H1 (cell line): ENCODE measurements around the gene ORMDL3. TPM values are rescaled to one million over a fixed set of nuclear protein-coding genes. Genes with fewer than 3 reads are reported as not detected.

Experiments
- CTCF ChIA-PET: fragments of 300-600 bp; sonication (Branson Sonifier 250); formaldehyde crosslinking; loops from one replicate; lab custom pipeline; 2021; ENCODE audit not compliant: partially characterized antibody; lab: Charles Lee
- POLR2A ChIA-PET: fragments of 300-600 bp; sonication (Branson Sonifier 250); formaldehyde crosslinking; loops from one replicate; lab custom pipeline; 2021; ENCODE audit warnings: inconsistent platforms; ENCODE audit not compliant: partially characterized antibody; lab: Charles Lee
- DNase-seq, 2 experiments: peaks; one replicate each; pipeline versions ENCODE4 v3.0.0 to v3.0.0-alpha.2; 2010 to 2022; ENCODE audit warnings: low spot score in 2 of 2, low read depth in 1 of 2, mixed read lengths in 1 of 2
- FAIRE-seq: peaks from 2 replicates; lab custom pipeline; 2011; peaks lifted over from hg19 to GRCh38; lab: Jason Lieb, UNC
- H2AFZ ChIP-seq: 2 replicates; pipeline ENCODE4 v1.8.1; 2012; ENCODE audit warnings: low read length, inconsistent platforms
- H2AK5ac ChIP-seq: 2 replicates; pipeline ENCODE4 v1.6.1; 2013; ENCODE audit warnings: low read depth, low read length
- H2BK120ac ChIP-seq: replicated peaks from 2 replicates; pipeline ENCODE3; 2013; ENCODE audit warnings: low read depth, low read length, inconsistent platforms
- H2BK12ac ChIP-seq: 2 replicates; pipeline ENCODE4 v1.6.1; 2013; ENCODE audit warnings: low read depth, low read length
- H2BK15ac ChIP-seq: 2 replicates; pipeline ENCODE4 v1.6.1; 2013; ENCODE audit warnings: low read length
- H2BK20ac ChIP-seq: 2 replicates; pipeline ENCODE4 v1.6.1; 2013; ENCODE audit warnings: low read length
- H2BK5ac ChIP-seq: 2 replicates; pipeline ENCODE4 v1.6.1; 2013; ENCODE audit warnings: low read depth, low read length
- H3K14ac ChIP-seq: 2 replicates; pipeline ENCODE4 v1.6.1; 2013; ENCODE audit warnings: inconsistent platforms; ENCODE audit not compliant: insufficient read length
- H3K18ac ChIP-seq: 2 replicates; pipeline ENCODE4 v1.6.1; 2013; ENCODE audit warnings: low read length; ENCODE audit errors: extremely low read depth
- H3K23ac ChIP-seq: 2 replicates; pipeline ENCODE4 v1.6.1; 2013; ENCODE audit warnings: inconsistent platforms; ENCODE audit not compliant: insufficient read length
- H3K23me2 ChIP-seq: 2 replicates; pipeline ENCODE4 v1.6.1; 2013; ENCODE audit warnings: low read depth, low read length
- H3K27ac ChIP-seq: 2 replicates; pipeline ENCODE4 v1.6.1; 2011; ENCODE audit warnings: low read depth, low read length, inconsistent platforms
- H3K27me3 ChIP-seq, 4 experiments: replicated peaks in 1 of 4; 1 replicate in 1 of 4; 2 replicates in 3 of 4; pipeline versions ENCODE4 v1.6.1 to v1.8.1; 2011 to 2013; ENCODE audit warnings: low read length in 3 of 4, mild to moderate bottlenecking in 3 of 4, inconsistent platforms in 2 of 4, mixed read lengths in 2 of 4, moderate library complexity in 1 of 4; ENCODE audit not compliant: control insufficient read depth in 3 of 4, insufficient read depth in 3 of 4; ENCODE audit errors: extremely low read depth in 1 of 4
- H3K36me3 ChIP-seq, 4 experiments: 2 replicates each; pipeline versions ENCODE4 v1.6.1 to v1.8.1; 2011 to 2013; ENCODE audit warnings: mild to moderate bottlenecking in 4 of 4, low read length in 3 of 4, moderate library complexity in 2 of 4, control low read depth in 1 of 4, inconsistent platforms in 1 of 4; ENCODE audit not compliant: insufficient read depth in 4 of 4, control insufficient read depth in 2 of 4
- H3K4ac ChIP-seq: replicated peaks from 2 replicates; pipeline ENCODE3; 2013; ENCODE audit warnings: low read length, low read depth, mixed read lengths, inconsistent platforms; ENCODE audit not compliant: insufficient read length
- H3K4me1 ChIP-seq, 4 experiments: replicated peaks in 1 of 4; 1 replicate in 1 of 4; 2 replicates in 3 of 4; pipeline versions ENCODE4 v1.6.1 to v1.8.1; 2011 to 2013; ENCODE audit warnings: low read length in 3 of 4, inconsistent platforms in 2 of 4, mixed read lengths in 1 of 4; ENCODE audit not compliant: insufficient read depth in 4 of 4, control insufficient read depth in 3 of 4
- H3K4me2 ChIP-seq, 2 experiments: 2 replicates each; pipeline versions ENCODE4 v1.6.1 to v1.8.1; 2011 to 2013; ENCODE audit warnings: low read depth in 2 of 2, low read length in 2 of 2, control low read depth in 1 of 2, inconsistent platforms in 1 of 2, mild to moderate bottlenecking in 1 of 2; ENCODE audit not compliant: insufficient read depth in 1 of 2
- H3K4me3 ChIP-seq, 4 experiments: fragments of 200-600, 300-600 bp in 1 of 4; sonication (generic), shearing (Covaris generic), sonication (Bioruptor Twin) in 1 of 4; 2 replicates each; pipeline versions ENCODE4 v1.5.1 to v1.8.1; 2011 to 2016; ENCODE audit warnings: low read length in 4 of 4, low read depth in 3 of 4, control low read depth in 2 of 4, inconsistent platforms in 2 of 4, mild to moderate bottlenecking in 2 of 4, mixed read lengths in 1 of 4, moderate library complexity in 1 of 4; ENCODE audit not compliant: insufficient read depth in 2 of 4; ENCODE audit errors: extremely low read depth in 1 of 4
- H3K56ac ChIP-seq: replicated peaks from 2 replicates; pipeline ENCODE3; 2013; ENCODE audit warnings: low read depth, mild to moderate bottlenecking, mixed read lengths, low read length, inconsistent platforms; ENCODE audit not compliant: insufficient read length
- H3K79me1 ChIP-seq: 2 replicates; pipeline ENCODE4 v1.6.1; 2013; ENCODE audit warnings: low read depth, low read length, control low read depth
- H3K79me2 ChIP-seq, 2 experiments: 2 replicates each; pipeline versions ENCODE4 v1.6.1 to v1.8.1; 2012 to 2013; ENCODE audit warnings: low read length in 2 of 2, mild to moderate bottlenecking in 2 of 2, inconsistent platforms in 1 of 2; ENCODE audit not compliant: insufficient read depth in 2 of 2, control insufficient read depth in 1 of 2
- H3K9ac ChIP-seq, 4 experiments: replicated peaks in 1 of 4; 1 replicate in 1 of 4; 2 replicates in 3 of 4; pipeline versions ENCODE4 v1.6.1 to v1.8.1; 2011 to 2013; ENCODE audit warnings: low read depth in 3 of 4, low read length in 3 of 4, control low read depth in 2 of 4, mild to moderate bottlenecking in 2 of 4, moderate library complexity in 2 of 4, inconsistent platforms in 1 of 4; ENCODE audit errors: extremely low read depth in 1 of 4
- H3K9me3 ChIP-seq, 2 experiments: 2 replicates each; pipeline versions ENCODE4 v1.6.1 to v1.8.1; 2012 to 2013; ENCODE audit warnings: mild to moderate bottlenecking in 2 of 2, moderate library complexity in 2 of 2, control low read depth in 1 of 2, inconsistent platforms in 1 of 2, low read depth in 1 of 2, low read length in 1 of 2, mixed read lengths in 1 of 2; ENCODE audit not compliant: insufficient read depth in 2 of 2
- H4K20me1 ChIP-seq, 2 experiments: replicated peaks in 1 of 2; 2 replicates each; pipeline versions ENCODE3 to v1.8.1; 2011 to 2013; ENCODE audit warnings: inconsistent platforms in 2 of 2, low read length in 2 of 2, mild to moderate bottlenecking in 1 of 2; ENCODE audit not compliant: insufficient read depth in 2 of 2, control insufficient read depth in 1 of 2
- H4K5ac ChIP-seq: 2 replicates; pipeline ENCODE4 v1.6.1; 2013; ENCODE audit warnings: low read length, low read depth, mixed read lengths, inconsistent platforms; ENCODE audit not compliant: insufficient read length
- H4K8ac ChIP-seq: 2 replicates; pipeline ENCODE4 v1.8.0; 2013; ENCODE audit warnings: mild to moderate bottlenecking, moderate library complexity, low read length, inconsistent platforms; ENCODE audit not compliant: insufficient read depth; ENCODE audit errors: extremely low read depth
- H4K91ac ChIP-seq: replicated peaks from 2 replicates; pipeline ENCODE3; 2013; ENCODE audit warnings: low read length, mixed read lengths, inconsistent platforms; ENCODE audit not compliant: insufficient read length
- ATF2 ChIP-seq: IDR thresholded peaks from 2 replicates; pipeline ENCODE4 v1.6.1; 2012; ENCODE audit warnings: low read length, inconsistent platforms
- EGR1 ChIP-seq: IDR thresholded peaks from 2 replicates; pipeline ENCODE4 v1.6.1; 2011; ENCODE audit warnings: low read depth, low read length, borderline replicate concordance
- GTF2F1 ChIP-seq: IDR thresholded peaks from 2 replicates; pipeline ENCODE4 v1.6.1; 2012; ENCODE audit warnings: low read depth, low read length, improper control_type of control experiment, borderline replicate concordance
- KDM4A ChIP-seq: IDR thresholded peaks from one replicate; pipeline ENCODE4 v1.7.1; 2012; ENCODE audit warnings: low read depth, mild to moderate bottlenecking, moderate library complexity, low read length, inconsistent platforms; ENCODE audit not compliant: severe bottlenecking
- PHF8 ChIP-seq: fragments of 200-600 bp; sonication (generic); conservative IDR thresholded peaks from 2 replicates; pipeline ENCODE4 v1.7.1; 2012; ENCODE audit warnings: low read depth, mild to moderate bottlenecking, inconsistent platforms, low read length, moderate library complexity
- POLR2AphosphoS5 ChIP-seq: IDR thresholded peaks from 2 replicates; pipeline ENCODE4 v1.6.1; 2011; ENCODE audit warnings: low read depth, low read length
- RNF2 ChIP-seq: fragments of 200-900, 300-1000 bp; sonication (generic); IDR thresholded peaks from 2 replicates; pipeline ENCODE4 v1.7.1; 2016; ENCODE audit warnings: borderline replicate concordance, low read depth, mild to moderate bottlenecking, antibody characterized with exemption, low read length; ENCODE audit not compliant: poor library complexity, severe bottlenecking; ENCODE audit errors: missing control alignments
- SIX5 ChIP-seq: IDR thresholded peaks from 2 replicates; pipeline ENCODE4 v1.6.1; 2011; ENCODE audit warnings: mild to moderate bottlenecking, low read depth, low read length
- SRF ChIP-seq: IDR thresholded peaks from 2 replicates; pipeline ENCODE4 v1.6.1; 2011; ENCODE audit warnings: mild to moderate bottlenecking, low read depth, low read length, moderate library complexity
- WGBS, 2 experiments: shearing (Covaris generic) in 1 of 2; methylation state at CpG; one replicate each; pipeline versions ENCODE4 v1.1.6 to v1.1.7; 2013 to 2015; ENCODE audit warnings: low lambda C conversion rate in 2 of 2, mixed read lengths in 2 of 2, inconsistent platforms in 1 of 2, low coverage in 1 of 2, missing lambda C conversion rate in 1 of 2; ENCODE audit not compliant: insufficient replicate concordance in 2 of 2, insufficient coverage in 1 of 2, insufficient read length in 1 of 2; ENCODE audit errors: extremely low coverage in 1 of 2, missing lambda C conversion rate in 1 of 2; 5-methylcytosine and 5-hydroxymethylcytosine counted together
- polyA plus RNA-seq, 7 experiments: library from polyadenylated mRNA; depleted of rRNA in 3 of 7; stranded (reverse) in 5 of 7; unstranded in 2 of 7; fragments of >200 nt in 5 of 7; fragments of 200-250 nt in 2 of 7; gene quantifications; 1 replicate in 5 of 7; 2 replicates in 1 of 7; 4 replicates in 1 of 7; pipeline versions ENCODE4 v1.2.1 to v1.2.3, GENCODE V29; 2011 to 2013; ENCODE audit warnings: missing spikeins in 2 of 7, mixed read lengths in 2 of 7
- total RNA-seq: library from RNA; stranded (reverse); fragmentation: NEBNext Ultra II Directional; extraction: Animal tissue kit (Norgen Biotek cat#: 25700); gene quantifications from 2 replicates; pipeline ENCODE4 v1.2.1, GENCODE V29; 2021

Gene ORMDL3
- total and polyA plus RNA-seq, 2 of the 8 experiments (the other 6 are each of a cell fraction or from before 2014, with no cell fraction given) = 50.4 to 108 TPM

GRCh38 chr17:39949028-39949427, 21.6 kb upstream of the ORMDL3 start:
- no peaks in the 10 kb centered on the region for H3K79me1 ChIP-seq
- no peak overlapping the region for H2AK5ac ChIP-seq
- no peak overlapping the region for H3K4me2 ChIP-seq
- no peak overlapping the region for H2BK15ac ChIP-seq
- DNase-seq (no peak), FAIRE-seq (no peak)
- no peak overlapping the region for H3K56ac ChIP-seq
- no peak overlapping the region for H3K4ac ChIP-seq
- H3K9me3 ChIP-seq = no peaks in the 10 kb centered on the region
- no peak overlapping the region for H4K5ac ChIP-seq
- H3K27me3 ChIP-seq = peaks cover 0 to 5% (median 2%) of the 10 kb centered on the region in 4 experiments; a peak in 3 of 7 replicates
- no peak overlapping the region for H2BK12ac ChIP-seq
- no peak overlapping the region for H2BK120ac ChIP-seq
- peaks cover 2% of the 10 kb centered on the region; the same call in 1 of the 2 replicates for H3K23me2 ChIP-seq
- ChIA-PET POLR2A (no interaction called here), CTCF (interaction anchor here (0.6 to 1.7 kb wide), 2 partner anchors 9 to 324 kb away, joined by 5 read pairs; no protein-coding TSS in a partner anchor)
- peaks cover 0 to 16% (median 9%) of the 10 kb centered on the region in 4 experiments; a peak in 6 of 7 replicates for H3K4me1 ChIP-seq
- H3K18ac ChIP-seq = no peak overlapping the region
- 80% methylated on average over 2 of the region's 2 CpGs; no CpG with 5 or more reads in 1 of the 2 experiments for WGBS, 2 experiments
- no peak overlapping the region for H3K9ac ChIP-seq
- H3K4me3 ChIP-seq = no peak overlapping the region
- no peaks in the 10 kb centered on the region for H3K79me2 ChIP-seq
- no peak overlapping the region for H3K23ac ChIP-seq
- H4K20me1 ChIP-seq = no peaks in the 10 kb centered on the region
- H3K27ac ChIP-seq = no peak overlapping the region
- no peak overlapping the region for H3K14ac ChIP-seq
- H4K91ac ChIP-seq = no peak overlapping the region
- no peak overlapping the region for H2AFZ ChIP-seq
- H2BK20ac ChIP-seq = no peak overlapping the region
- H3K36me3 ChIP-seq = no peaks in the 10 kb centered on the region
- H4K8ac ChIP-seq = no peak overlapping the region
- no peak overlapping the region for H2BK5ac ChIP-seq
- no peak for TF ChIP-seq SIX5
- TF ChIP-seq ATF2 = no peak
- no peak for TF ChIP-seq PHF8
- TF ChIP-seq SRF = no peak
- TF ChIP-seq RNF2 = no peak
- TF ChIP-seq KDM4A = no peak
- TF ChIP-seq GTF2F1 = no peak
- no peak for TF ChIP-seq POLR2AphosphoS5
- TF ChIP-seq EGR1 = no peak
